ENCODE data around the gene NIM1K.

NIM1K gene

GRCh38 chr5:43216941-43217340 lies 24.9 kb downstream of the NIM1K start:
- peaks cover under 1% of the 10 kb centered on the region for H3K27me3 ChIP-seq (ENCODE audit: insufficient read depth, low read depth, severe bottlenecking)
- H3K9me3 ChIP-seq (ENCODE audit: severe bottlenecking) = no peaks in the 10 kb centered on the region
- no peak overlapping the region for H3K27ac ChIP-seq
- TF ChIP-seq CTCF (IDR thresholded peaks at IDR 0.05; ENCODE audit: low read depth, low read length) = no peak
- H3K4me3 ChIP-seq (ENCODE audit: low read depth, low read length) = no peak overlapping the region
- no peak for DNase-seq
- H3K36me3 ChIP-seq = no peaks in the 10 kb centered on the region

GRCh38 chr5:43219120-43219519 lies 27.1 kb downstream of the NIM1K start:
- no peaks in the 10 kb centered on the region for H3K36me3 ChIP-seq
- no peak overlapping the region for H3K4me3 ChIP-seq (ENCODE audit: low read depth, low read length)
- no peak for DNase-seq
- TF ChIP-seq CTCF (IDR thresholded peaks at IDR 0.05; ENCODE audit: low read depth, low read length) = no peak
- H3K27me3 ChIP-seq (ENCODE audit: insufficient read depth, low read depth, severe bottlenecking) = no peaks in the 10 kb centered on the region
- H3K27ac ChIP-seq = no peak overlapping the region
- no peaks in the 10 kb centered on the region for H3K9me3 ChIP-seq (ENCODE audit: severe bottlenecking)

- TF ChIP-seq CTCF (IDR thresholded peaks at IDR 0.05; ENCODE audit: low read depth, low read length) = no peak
- DNase-seq = no peak
- no peaks in the 10 kb centered on the region for H3K27me3 ChIP-seq (ENCODE audit: insufficient read depth, low read depth, severe bottlenecking)
- H3K9me3 ChIP-seq (ENCODE audit: severe bottlenecking) = no peaks in the 10 kb centered on the region
- no peak overlapping the region for H3K27ac ChIP-seq
- H3K4me3 ChIP-seq (ENCODE audit: low read depth, low read length) = no peak overlapping the region
- no peaks in the 10 kb centered on the region for H3K36me3 ChIP-seq
Observed at GRCh38 chr5:43221502-43221901, 29.5 kb downstream of the NIM1K start.

- no peaks in the 10 kb centered on the region for H3K27me3 ChIP-seq (ENCODE audit: insufficient read depth, low read depth, severe bottlenecking)
- H3K36me3 ChIP-seq = no peaks in the 10 kb centered on the region
- no peak for TF ChIP-seq CTCF (IDR thresholded peaks at IDR 0.05; ENCODE audit: low read depth, low read length)
- no peak for DNase-seq
- no peaks in the 10 kb centered on the region for H3K9me3 ChIP-seq (ENCODE audit: severe bottlenecking)
- no peak overlapping the region for H3K27ac ChIP-seq
- no peak overlapping the region for H3K4me3 ChIP-seq (ENCODE audit: low read depth, low read length)
Observed at GRCh38 chr5:43225649-43226245, 33.7 kb downstream of the NIM1K start.

- no peak for TF ChIP-seq CTCF (IDR thresholded peaks at IDR 0.05; ENCODE audit: low read depth, low read length)
- DNase-seq = no peak
- H3K36me3 ChIP-seq = no peaks in the 10 kb centered on the region
- H3K27ac ChIP-seq = no peak overlapping the region
- no peaks in the 10 kb centered on the region for H3K27me3 ChIP-seq (ENCODE audit: insufficient read depth, low read depth, severe bottlenecking)
- no peaks in the 10 kb centered on the region for H3K9me3 ChIP-seq (ENCODE audit: severe bottlenecking)
- H3K4me3 ChIP-seq (ENCODE audit: low read depth, low read length) = no peak overlapping the region
Observed at GRCh38 chr5:43227655-43228054, 35.6 kb downstream of the NIM1K start.

- Histone ChIP-seq H3K27me3 (ENCODE audit: insufficient read depth, low read depth, severe bottlenecking) (peaks cover 15% of the 10 kb centered on the region), H3K27ac (no peak overlapping the region), H3K9me3 (ENCODE audit: severe bottlenecking) (no peaks in the 10 kb centered on the region), H3K36me3 (no peaks in the 10 kb centered on the region), H3K4me3 (ENCODE audit: low read depth, low read length) (no peak overlapping the region)
- no peak for DNase-seq
- TF ChIP-seq CTCF (IDR thresholded peaks at IDR 0.05; ENCODE audit: low read depth, low read length) = no peak
Observed at GRCh38 chr5:43230707-43231106, 38.7 kb downstream of the NIM1K start.

All from WERI-Rb-1 (cell line).